T-helper 17 cell (primary cell): ENCODE results near the gene IL27RA. TPM values are rescaled to one million over a fixed set of nuclear protein-coding genes. Genes with fewer than 3 reads are reported as not detected.
A peak's percentile ranks its signal among the peaks of the same experiment; 100 is the strongest.
"Not testable (repeated sequence)": the region's sequence is repeated elsewhere in the genome, so short reads cannot be mapped to it uniquely, and the experiment has no call there.

Experiments used
- ATAC-seq: fragments of 150-1000 bp; cut with Tn5 transposase; 2 replicates; pipeline ENCODE4 v1.10.0; 2021; ENCODE audit warnings: mild to moderate bottlenecking, moderate library complexity
- DNase-seq, 3 donors: peaks; one replicate each; pipeline versions ENCODE4 v3.0.0 to v3.0.0-alpha.2; 2020 to 2021
- H3K9me3 ChIP-seq: one replicate; pipeline ENCODE4 v1.7.0; 2013; ENCODE audit warnings: low read length, mild to moderate bottlenecking; ENCODE audit not compliant: control insufficient read depth, poor library complexity, severe bottlenecking
- H3K27ac Mint-ChIP-seq: one replicate; pipeline ENCODE4 v1.8.0; 2022; ENCODE audit warnings: mild to moderate bottlenecking, moderate library complexity, mixed read lengths
- H3K27me3 Mint-ChIP-seq: one replicate; pipeline ENCODE4 v1.8.0; 2022; ENCODE audit warnings: mixed read lengths
- H3K36me3 Mint-ChIP-seq: one replicate; pipeline ENCODE4 v1.8.0; 2022; ENCODE audit warnings: low read depth, mixed read lengths
- H3K4me1 Mint-ChIP-seq: one replicate; pipeline ENCODE4 v1.8.0; 2022; ENCODE audit warnings: mild to moderate bottlenecking, mixed read lengths
- H3K4me3 Mint-ChIP-seq: one replicate; pipeline ENCODE4 v1.8.0; 2022; ENCODE audit warnings: mild to moderate bottlenecking, moderate library complexity, mixed read lengths
- total RNA-seq, 4 donors: library from RNA in 2 of 4; stranded (reverse) in 2 of 4; gene quantifications; one replicate each; pipeline ENCODE4 v1.2.3 and lab custom pipeline; 2022 to 2026

Gene IL27RA
- total RNA-seq, 2 donors from 2014 or later: 39.6 to 51.6 TPM

DNA sequence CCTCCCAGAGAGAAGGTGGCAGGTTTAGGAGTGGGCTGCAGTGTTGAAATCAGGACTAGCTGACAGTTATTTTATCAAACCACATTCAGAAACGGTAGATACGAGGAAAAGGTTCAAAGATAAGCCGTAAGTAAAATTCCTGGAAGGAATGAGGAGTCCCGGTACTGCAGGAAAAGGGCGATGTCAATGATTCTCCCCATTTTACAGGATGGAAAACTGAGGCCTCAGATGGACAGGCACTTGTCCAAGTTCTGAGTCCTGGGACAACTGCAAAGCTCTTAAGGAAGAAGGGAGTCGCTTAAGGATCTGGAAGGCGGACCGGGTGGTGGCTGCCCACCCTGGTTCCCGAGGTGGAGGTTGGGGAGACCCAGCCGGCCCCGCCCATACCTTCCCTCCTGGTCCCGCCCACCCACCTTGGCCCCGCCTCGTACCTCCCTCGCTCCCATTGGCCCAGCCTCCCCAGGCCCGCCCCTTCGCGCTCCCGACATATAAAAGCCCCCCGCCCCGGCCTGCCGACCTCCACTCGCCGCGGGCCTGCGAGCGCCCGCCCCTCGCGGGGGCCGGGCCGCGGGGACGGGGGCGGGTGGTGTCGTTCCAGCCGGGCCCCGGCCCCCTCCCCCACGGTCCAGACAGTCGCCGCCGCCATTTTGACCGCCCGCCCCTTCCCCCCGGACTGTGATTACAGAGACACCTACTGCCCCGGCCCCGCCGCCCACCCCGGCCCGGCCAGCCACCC is 26.0 kb upstream of the IL27RA start:
- Mint-ChIP-seq H3K36me3 (no peaks in the 10 kb centered on the region), H3K27me3 (no peaks in the 10 kb centered on the region), H3K27ac (peak overlapping the region; percentile 99), H3K4me3 (peak overlapping the region; percentile 93), H3K4me1 (peaks cover 42% of the 10 kb centered on the region)
- DNase-seq (peak; percentile 93 to 95 (median 94)), ATAC-seq (peak; percentile 65)
- no peaks in the 10 kb centered on the region for H3K9me3 ChIP-seq

DNA sequence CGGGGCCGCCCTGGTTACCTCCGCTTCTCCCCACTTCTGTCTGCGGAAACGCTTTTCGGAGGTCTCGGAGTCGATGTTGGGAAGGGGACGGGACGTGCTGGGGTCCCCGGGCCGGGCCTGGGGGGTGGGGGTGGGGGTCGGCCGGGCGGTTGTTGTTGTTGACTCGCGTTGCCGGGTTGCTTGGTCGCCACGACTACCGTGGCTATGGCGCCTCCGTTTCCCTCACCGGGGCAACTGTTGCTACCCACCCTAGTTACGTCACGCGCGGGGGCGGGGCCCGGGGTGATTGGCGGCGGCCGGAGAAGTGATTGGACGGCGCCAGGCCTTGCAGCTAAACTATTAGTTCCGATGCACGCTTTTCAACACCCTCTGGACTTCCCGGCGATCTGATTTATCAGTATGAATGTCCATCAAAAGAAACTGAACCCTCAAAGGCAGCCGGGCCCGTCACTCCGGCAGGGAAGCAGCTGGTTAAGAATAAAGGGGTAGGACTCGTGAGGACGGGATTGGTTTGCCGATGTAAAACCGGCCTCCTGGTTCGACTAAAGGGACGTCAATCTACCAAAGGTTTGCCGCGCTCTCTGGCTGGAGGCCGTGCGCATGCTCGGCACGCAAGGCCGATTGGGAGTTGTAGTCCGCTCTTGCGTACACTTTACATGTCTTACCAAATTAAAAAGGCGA is 25.3 kb upstream of the IL27RA start, which contains the start of gene RFX1:
RFX1 (minus strand) TSS at position 236 of the 681 bp plus-strand sequence. CDS start 12,477 bp downstream, outside the sequence.
- no peaks in the 10 kb centered on the region for H3K9me3 ChIP-seq
- peak within 1 kb of the TSS; percentile 93 for H3K4me3 Mint-ChIP-seq
- ATAC-seq (peak; percentile 78), DNase-seq (peak; percentile 99 to 100 (median 99))
- peak within 1 kb of the TSS; percentile 99 for H3K27ac Mint-ChIP-seq
- no peaks in the 10 kb centered on the region for H3K27me3 Mint-ChIP-seq
- H3K36me3 Mint-ChIP-seq: no peaks in the 10 kb centered on the region
- peaks cover 36% of the 10 kb centered on the region for H3K4me1 Mint-ChIP-seq

DNA sequence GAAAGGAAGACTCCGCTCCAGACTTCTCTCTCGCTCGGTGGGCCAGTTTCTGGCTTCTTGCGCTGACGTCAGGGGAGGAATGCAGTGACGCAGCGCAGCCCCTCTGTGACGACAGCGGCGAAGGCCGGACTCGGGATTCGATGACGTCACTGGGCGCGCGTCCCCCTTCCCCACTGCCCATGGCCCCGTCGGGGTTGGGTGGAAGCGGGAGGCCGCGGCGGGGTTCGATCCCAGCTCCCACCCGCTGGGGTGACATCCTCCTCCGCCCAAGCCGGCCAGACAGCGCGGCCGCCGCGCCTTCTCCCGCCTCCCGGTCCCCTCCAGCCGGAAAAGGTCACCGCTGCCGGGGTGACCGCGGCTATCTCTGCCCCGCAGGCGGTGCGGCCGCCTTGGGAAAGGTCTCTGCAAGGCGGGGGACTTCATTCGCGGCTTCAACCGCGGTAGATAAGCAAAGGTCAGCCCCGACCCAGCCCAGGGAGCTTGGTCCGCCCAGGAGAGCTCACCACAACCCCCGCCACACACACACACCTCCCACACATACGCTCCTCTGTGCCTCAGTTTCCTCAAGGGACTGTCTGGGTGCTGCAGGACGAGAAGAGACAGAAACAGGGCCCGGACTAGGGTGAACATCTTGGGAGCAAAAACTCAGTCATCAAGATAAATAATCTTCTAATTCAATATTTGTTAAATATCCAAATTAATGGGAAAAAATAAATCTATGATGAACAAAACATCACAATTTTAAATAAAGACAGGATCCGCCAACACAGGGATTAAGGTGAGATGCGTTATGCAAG is 24.6 kb upstream of the IL27RA start:
- H3K4me3 Mint-ChIP-seq: peak overlapping the region; percentile 93
- peak overlapping the region; percentile 99 for H3K27ac Mint-ChIP-seq
- no peaks in the 10 kb centered on the region for H3K36me3 Mint-ChIP-seq
- H3K9me3 ChIP-seq: no peaks in the 10 kb centered on the region
- DNase-seq (no peak), ATAC-seq (no peak)
- H3K4me1 Mint-ChIP-seq: peaks cover 36% of the 10 kb centered on the region
- no peaks in the 10 kb centered on the region for H3K27me3 Mint-ChIP-seq

DNA sequence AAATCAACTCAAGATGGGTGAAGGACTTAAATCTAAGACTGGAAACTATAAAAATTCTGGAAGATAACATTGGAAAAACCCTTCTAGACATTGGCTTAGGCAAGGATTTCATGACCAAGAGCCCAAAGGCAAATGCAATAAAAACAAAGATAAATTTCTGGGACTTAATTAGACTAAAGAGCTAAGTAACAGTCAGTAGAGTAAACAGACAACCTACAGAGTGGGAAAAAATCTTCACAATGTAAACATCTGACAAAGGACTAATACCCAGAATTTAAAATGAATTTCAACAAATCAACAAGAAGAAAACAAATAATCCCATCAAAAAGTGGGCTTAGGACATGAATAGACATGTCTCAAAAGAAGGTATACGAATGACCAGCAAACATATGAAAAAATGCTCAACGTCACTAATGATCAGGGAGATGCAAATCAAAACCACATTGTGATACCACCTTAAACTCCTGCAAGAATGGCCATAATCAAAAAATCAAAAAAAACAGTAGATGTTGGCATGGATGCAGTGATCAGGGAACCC is 19.1 kb upstream of the IL27RA start:
- H3K27ac Mint-ChIP-seq: no peak overlapping the region
- no peaks in the 10 kb centered on the region for H3K36me3 Mint-ChIP-seq
- DNase-seq: no peak
- H3K27me3 Mint-ChIP-seq: no peaks in the 10 kb centered on the region
- H3K9me3 ChIP-seq: no peaks in the 10 kb centered on the region
- ATAC-seq: no peak
- H3K4me3 Mint-ChIP-seq: no peak overlapping the region
- peaks cover 4% of the 10 kb centered on the region for H3K4me1 Mint-ChIP-seq

DNA sequence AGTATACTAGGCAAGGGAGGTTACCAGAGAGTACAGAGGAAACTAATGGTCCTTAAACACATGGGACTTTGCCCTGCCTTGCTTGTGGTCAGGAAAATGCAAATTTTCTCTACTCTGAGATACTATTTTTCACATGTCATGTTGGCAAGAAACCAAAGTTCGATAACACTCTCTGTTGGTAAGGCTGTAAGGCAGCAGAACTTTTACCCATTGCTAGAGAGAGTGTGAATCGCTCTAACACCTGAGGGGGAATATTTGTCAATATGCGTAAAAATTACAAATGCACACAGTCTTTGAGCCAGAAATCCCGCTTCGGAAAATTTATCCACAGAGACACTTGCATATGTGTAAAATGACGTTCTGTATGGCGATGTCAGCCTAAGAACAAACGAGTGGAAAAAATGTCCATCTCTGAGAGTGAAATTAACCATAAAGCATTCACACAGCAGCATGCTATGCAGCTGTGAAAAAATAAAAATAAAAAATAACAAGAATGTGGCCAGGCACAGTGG is 16.0 kb upstream of the IL27RA start:
- no peak for DNase-seq
- Mint-ChIP-seq H3K4me3 (no peak overlapping the region), H3K27me3 (no peaks in the 10 kb centered on the region), H3K4me1 (peaks cover 2% of the 10 kb centered on the region), H3K27ac (no peak overlapping the region), H3K36me3 (no peaks in the 10 kb centered on the region)
- H3K9me3 ChIP-seq: no peaks in the 10 kb centered on the region
- ATAC-seq: peak; percentile 40

DNA sequence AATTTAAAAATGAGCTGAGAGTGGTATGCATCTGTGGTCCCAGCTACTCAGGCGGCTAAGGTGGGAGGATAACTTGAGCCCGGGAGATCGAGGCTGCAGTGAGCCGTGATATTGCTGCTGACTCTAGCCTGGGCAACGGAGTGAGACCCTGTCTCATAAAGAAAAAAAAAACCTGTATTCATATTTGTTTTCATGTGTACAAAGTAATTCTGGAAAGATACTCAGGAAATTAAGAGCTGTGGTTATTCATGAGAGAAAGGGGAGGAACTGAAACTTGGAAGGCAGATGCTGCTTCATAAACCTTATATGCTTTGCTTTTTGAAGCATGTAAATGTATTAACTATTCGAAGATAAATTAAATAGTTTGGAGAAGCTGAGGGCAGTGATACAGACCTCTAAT is 12.5 kb upstream of the IL27RA start:
- peak; percentile 16 for ATAC-seq
- no peaks in the 10 kb centered on the region for H3K9me3 ChIP-seq
- Mint-ChIP-seq H3K36me3 (no peaks in the 10 kb centered on the region), H3K4me3 (no peak overlapping the region), H3K27ac (no peak overlapping the region), H3K27me3 (no peaks in the 10 kb centered on the region), H3K4me1 (peaks cover 2% of the 10 kb centered on the region)
- no peak for DNase-seq

DNA sequence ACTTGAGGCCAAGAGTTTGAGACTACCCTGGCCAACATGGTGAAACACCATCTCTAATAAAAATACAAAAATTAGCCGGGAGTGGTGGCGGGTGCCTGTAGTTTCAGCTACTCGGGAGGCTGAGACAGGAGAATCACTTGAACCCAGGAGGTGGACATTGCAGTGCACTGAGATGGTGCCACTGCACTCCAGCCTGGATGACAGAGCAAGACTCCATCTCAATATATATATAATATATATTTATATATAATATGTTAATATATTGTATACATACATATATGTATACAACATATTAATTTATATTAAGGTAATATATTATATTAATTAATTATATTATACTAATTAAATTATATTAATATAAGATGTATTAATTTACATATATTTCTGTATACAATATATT is 11.8 kb upstream of the IL27RA start:
- H3K36me3 Mint-ChIP-seq, H3K4me1 Mint-ChIP-seq, H3K27me3 Mint-ChIP-seq, H3K4me3 Mint-ChIP-seq, H3K9me3 ChIP-seq, ATAC-seq, H3K27ac Mint-ChIP-seq, DNase-seq: not testable (repeated sequence)

DNA sequence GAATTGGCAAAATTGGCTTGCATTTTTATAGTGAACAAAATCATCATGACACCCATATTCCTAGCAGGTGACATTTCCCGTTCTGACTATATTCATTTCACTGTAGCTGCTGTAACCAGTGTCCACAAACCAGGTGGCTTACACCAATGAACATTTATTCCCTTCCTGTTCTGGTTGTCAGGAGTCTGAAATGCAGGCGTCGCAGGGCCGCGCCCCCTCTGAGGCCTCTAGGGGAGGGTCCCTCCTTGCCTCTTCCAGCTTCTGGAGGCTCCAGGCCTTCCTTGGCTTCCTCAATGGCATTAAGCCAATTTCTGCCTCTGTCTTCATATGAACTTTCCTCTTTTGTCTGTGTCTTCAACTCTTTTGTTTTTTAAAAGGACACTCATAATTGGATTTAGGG is 10.1 kb upstream of the IL27RA start:
- Mint-ChIP-seq H3K4me3 (no peak overlapping the region), H3K27ac (peak overlapping the region; percentile 34), H3K27me3 (no peaks in the 10 kb centered on the region), H3K36me3 (no peaks in the 10 kb centered on the region), H3K4me1 (peaks cover 2% of the 10 kb centered on the region)
- ATAC-seq (no peak), DNase-seq (no peak)
- H3K9me3 ChIP-seq: no peaks in the 10 kb centered on the region

DNA sequence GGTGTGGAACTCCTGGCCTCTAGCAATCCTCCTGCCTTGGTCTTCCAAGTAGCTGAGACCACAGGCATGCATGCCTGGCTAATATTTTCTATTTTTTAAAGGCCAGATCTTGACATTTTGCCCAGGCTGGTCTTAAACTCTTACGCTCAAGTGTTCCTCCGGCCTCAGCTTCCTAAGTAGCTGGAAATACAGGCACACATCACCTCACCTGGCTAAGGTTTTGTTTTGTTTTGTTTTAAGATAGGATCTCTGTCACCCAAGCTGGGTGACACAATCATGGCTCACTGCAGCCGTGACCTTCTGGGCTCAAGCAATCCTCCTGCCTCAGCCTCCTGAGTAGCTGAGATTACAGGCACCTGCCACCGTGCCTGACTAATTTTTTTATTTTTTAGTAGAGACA is 9.1 kb upstream of the IL27RA start:
- Mint-ChIP-seq H3K36me3 (no peaks in the 10 kb centered on the region), H3K4me3 (no peak overlapping the region), H3K27ac (no peak overlapping the region), H3K27me3 (no peaks in the 10 kb centered on the region), H3K4me1 (peaks cover 2% of the 10 kb centered on the region)
- no peak for ATAC-seq
- H3K9me3 ChIP-seq: no peaks in the 10 kb centered on the region
- no peak for DNase-seq

DNA sequence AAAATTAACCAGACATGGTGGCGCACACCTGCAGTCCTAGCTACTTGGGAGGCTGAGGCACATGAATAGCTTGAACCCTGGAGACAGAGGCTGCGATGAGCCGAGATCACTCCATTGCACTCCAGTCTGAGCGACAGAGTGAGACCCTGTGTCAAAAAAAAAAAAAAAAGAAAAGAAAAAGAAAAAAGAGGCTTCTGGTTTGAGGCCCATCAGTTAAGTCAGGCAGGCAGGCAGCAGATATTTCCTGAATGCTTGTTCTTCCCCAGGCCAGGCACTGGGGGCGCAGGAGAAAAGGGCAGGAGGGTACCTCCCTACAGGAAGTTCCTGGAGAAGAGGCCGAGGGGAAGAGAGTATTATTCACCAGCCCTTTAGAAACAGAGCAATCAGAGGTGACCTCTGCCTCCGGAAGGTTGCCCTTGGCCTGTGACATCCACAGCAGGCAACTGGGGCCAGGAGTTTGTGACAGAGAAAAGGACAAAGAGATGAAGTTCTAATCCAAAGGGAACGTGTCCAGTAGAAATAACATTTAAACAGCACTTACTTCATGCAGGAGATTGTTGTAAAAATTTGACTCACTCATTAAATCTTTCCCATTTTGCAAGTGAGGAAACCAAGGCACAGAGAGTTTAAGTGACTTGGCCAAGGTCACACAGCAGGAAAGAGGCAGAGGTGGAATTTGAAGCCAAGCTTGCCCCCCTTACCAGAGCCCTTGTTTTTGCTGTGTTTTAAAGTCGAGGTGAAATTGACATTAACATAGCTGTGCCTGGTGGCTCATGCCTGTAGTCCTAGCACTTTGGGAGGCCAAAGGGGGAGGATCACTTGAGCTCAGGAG is 7.9 kb upstream of the IL27RA start:
- Mint-ChIP-seq H3K4me3 (no peak overlapping the region), H3K4me1 (peaks cover 5% of the 10 kb centered on the region), H3K27ac (peak overlapping the region; percentile 78), H3K36me3 (no peaks in the 10 kb centered on the region), H3K27me3 (no peaks in the 10 kb centered on the region)
- no peak for DNase-seq
- no peaks in the 10 kb centered on the region for H3K9me3 ChIP-seq
- no peak for ATAC-seq

DNA sequence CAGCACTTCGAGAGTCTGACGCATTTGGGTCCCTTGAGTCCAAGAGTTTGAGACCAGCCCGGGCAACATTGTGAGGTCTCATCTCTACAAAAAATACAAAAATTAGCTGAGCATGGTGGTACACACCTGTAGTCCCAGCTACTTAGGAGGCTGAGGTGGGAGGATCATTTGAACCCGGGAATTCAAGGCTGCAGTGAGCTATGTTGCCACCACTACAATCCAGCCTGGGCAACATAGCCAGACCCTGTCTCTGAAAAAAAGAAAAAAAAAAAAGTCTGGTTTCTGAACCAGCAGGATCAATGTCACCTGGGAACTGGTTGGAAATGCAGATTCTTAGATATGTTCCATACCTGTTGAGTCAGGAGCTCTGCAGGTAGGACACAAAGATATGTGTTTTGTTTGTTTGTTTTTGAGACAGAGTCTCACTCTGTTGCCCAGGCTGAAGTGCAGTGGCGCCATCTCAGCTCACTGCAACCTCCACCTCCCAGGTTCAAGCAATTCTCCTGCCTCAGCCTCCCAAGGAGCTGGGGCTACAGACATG is 4.8 kb upstream of the IL27RA start:
- not testable (repeated sequence) for H3K9me3 ChIP-seq, H3K36me3 Mint-ChIP-seq, H3K27me3 Mint-ChIP-seq, H3K4me3 Mint-ChIP-seq, ATAC-seq, H3K27ac Mint-ChIP-seq, DNase-seq
- peaks cover 18% of the 10 kb centered on the region for H3K4me1 Mint-ChIP-seq

DNA sequence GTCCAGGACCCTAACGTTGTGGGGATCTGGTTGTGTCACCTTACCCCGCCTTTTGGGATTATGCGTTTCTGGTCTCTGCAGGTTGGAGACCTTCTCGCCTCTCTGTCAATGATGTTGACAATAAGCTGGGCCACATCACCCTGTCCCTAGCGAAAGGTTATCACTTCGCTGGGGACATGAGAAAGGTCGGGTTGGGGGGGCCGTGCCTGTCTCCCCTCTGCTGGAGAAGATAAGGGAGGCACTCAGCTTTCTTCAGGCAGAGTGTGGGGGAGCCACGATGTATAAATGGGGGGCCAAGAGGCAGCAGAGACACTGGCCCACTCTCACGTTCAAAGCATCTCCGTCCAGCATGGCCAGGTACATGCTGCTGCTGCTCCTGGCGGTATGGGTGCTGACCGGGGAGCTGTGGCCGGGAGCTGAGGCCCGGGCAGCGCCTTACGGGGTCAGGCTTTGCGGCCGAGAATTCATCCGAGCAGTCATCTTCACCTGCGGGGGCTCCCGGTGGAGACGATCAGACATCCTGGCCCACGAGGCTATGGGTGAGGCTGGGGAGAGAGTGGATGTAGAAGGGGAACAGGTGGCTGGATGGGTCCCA is 3.6 kb upstream of the IL27RA start, which contains the start of gene RLN3:
RLN3 (plus strand) TSS at position 293 of the 595 bp plus-strand sequence; CDS start at position 350, 57 bp downstream.
- Mint-ChIP-seq H3K27me3 (no peaks in the 10 kb centered on the region), H3K36me3 (no peaks in the 10 kb centered on the region), H3K27ac (peak within 1 kb of the TSS; percentile 81), H3K4me3 (peak within 1 kb of the TSS; percentile 34), H3K4me1 (peaks cover 22% of the 10 kb centered on the region)
- DNase-seq: no peak
- H3K9me3 ChIP-seq: no peaks in the 10 kb centered on the region
- ATAC-seq: no peak
